ENCODE measurements around the gene MYH10.

Gene MYH10

GRCh38 chr17:8647956-8648355, 17.4 kb upstream of the MYH10 start:
- DNase-seq = no peak

GRCh38 chr17:8647202-8647601, 16.7 kb upstream of the MYH10 start:
- DNase-seq = no peak

DNA sequence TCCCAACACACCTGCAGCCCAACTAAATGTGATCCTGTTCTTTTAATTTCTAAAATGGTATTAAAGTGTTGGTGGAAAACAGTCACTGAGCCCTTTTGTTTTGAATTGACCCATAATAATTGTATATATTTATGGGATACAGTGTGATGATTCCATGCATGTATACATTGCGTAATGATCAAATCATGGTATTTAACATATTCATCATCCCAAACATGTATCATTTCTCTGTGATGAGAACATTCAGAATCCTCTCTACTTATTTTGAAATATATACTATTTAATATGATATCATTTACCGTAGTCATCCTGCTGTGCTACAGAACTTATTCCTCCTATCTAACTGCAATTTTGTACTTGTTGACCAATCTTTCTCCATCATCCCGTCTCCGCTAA, 14.0 kb upstream of the MYH10 start:
- no peak for DNase-seq

GRCh38 chr17:8643855-8644506, 13.5 kb upstream of the MYH10 start:
- no peak for DNase-seq

GRCh38 chr17:8639709-8640108, 9.2 kb upstream of the MYH10 start:
- DNase-seq = no peak

DNA sequence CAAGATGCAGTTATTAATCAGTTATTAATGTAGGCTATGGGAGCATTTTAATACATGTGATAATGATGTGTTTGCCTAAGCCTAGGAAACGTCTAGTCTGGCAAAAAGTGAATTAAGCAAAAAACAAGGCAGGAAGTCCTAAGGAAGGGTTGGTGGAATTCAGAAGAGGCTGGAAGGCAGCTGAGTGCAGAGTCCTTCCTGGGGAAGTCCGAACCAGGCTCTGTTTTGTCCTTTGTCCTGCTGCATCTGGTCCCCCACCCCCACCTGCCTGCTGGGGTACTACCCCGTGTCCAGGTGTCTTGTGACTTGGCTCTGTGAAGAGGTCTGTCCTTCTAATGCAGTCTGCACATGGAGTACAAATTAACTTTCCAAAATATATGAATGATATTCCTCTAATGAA, 1.5 kb upstream of the MYH10 start:
- no peak for DNase-seq

DNA sequence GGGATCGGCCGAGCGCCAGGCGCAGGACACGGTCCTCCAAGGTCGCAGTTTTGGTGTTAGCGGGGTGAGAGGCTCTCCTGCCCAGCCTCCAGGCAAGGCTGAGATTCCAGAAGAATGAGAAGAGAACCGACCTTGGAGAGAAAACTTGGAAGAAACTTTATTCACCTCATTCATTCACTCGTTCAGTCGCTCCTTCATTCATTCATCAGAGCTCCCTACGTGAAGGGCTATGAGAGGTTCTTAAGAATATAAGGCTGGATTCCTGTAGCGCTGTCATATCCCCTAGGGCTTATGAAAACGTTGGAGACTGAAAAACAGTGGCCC, 991 bp upstream of the MYH10 start:
- no peak for DNase-seq

- peak; percentile 100 for DNase-seq
Observed at GRCh38 chr17:8630802-8631553, 453 bp upstream of the MYH10 start.

DNA sequence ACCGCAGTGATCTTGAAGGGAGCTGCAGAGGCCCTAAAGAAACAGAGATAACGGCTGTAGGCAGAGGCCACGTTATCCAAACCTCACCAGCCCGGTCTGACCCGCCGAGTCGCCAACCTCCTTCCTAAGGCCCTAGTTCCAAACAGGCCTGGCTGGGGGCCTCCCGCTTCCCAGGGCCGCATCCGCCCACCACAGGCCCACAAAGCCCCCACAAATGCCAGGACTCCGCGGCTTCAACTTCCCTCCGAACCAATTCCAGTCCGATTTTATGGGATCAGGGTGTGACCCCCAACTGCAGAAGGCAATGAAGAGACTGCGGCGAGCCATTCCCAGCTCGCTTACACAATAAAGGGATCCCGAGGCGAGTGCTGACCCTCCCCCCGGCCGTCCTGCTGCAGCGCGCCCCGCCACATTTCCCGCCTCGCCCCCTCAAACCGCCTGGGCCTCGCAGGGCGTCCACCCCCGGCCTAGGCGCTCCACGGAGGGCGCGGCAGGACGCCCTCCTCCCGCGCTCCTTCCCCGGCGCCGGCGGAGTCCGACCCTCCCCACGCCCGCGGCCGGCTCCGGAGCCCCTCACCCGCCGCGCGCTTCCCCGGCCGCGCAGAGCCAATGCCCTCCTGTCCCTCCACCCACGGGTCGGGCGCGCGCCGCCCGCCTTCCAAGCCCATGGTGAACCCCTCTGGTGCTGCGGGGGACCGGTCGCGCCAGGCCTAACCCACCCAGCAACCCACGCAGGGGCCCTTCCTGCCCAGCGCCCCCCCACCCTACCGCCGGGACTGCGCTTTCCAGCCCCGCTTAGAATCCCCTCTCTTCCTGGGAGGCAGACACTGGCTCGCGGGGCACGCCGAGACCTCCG, 926 bp downstream of the MYH10 start:
- DNase-seq = peak; percentile 72

GRCh38 chr17:8628609-8629169, 1.8 kb downstream of the MYH10 start:
- no peak for DNase-seq

DNA sequence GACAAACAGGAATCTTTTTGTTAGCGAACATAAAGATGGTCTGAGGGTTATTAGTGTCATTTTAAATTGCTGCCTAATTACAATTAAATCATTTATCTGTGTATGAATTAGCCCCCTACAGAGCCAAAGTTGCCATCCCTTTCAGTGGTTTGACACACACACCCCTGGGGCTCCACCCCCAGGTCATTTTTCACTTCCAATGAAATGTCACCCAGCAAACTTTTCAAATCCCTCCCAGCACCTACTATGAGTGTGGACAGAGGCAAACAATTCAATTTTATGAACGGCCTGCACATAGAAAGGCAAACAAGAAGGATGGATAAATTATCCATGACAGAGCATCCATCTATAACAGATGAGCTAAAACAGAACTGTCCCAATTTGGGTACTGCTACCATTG, 2.4 kb downstream of the MYH10 start:
- DNase-seq = no peak

DNA sequence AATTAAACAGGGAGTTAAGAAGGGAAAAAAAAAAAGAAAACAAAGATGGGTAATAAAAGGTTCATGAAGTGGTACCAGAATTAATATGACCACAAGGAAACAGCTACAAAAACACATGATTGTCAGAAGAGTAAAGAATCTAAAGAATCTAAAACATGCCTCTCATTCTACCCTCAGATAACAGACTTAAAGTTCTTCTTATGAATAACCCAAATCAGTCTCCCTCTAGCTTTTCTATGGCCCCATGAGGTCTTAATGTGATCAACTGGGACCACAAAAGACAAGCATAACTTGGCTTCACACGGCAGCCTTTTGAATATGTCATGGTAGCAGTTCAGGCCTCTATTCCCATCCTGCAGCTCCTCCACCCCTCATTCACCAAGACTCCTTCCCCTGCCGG, 6.9 kb downstream of the MYH10 start:
- no peak for DNase-seq

- DNase-seq = no peak
Observed at GRCh38 chr17:8622191-8622590, 8.3 kb downstream of the MYH10 start.

- no peak for DNase-seq
Observed at GRCh38 chr17:8621585-8621984, 8.9 kb downstream of the MYH10 start.

DNA sequence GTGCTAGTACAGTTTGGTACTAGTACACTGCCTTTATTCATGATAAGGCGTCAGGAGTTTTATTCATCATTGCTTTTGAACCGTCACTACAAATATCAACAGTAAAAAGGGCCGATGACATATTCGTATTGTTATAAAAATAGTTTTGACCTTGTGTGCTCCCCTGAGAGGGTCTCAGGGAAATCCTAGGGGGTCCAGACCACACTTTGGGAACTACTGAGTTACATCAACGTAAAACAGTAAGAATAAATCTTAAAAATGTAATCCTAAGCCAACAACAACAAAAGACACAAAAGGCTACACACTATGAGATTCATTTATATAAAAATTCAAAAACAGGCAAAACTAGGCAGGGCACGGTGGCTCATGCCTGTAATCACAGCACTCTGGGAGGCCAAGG, 11.2 kb downstream of the MYH10 start:
- DNase-seq = no peak

GRCh38 chr17:8618825-8619224, 11.7 kb downstream of the MYH10 start:
- no peak for DNase-seq

DNA sequence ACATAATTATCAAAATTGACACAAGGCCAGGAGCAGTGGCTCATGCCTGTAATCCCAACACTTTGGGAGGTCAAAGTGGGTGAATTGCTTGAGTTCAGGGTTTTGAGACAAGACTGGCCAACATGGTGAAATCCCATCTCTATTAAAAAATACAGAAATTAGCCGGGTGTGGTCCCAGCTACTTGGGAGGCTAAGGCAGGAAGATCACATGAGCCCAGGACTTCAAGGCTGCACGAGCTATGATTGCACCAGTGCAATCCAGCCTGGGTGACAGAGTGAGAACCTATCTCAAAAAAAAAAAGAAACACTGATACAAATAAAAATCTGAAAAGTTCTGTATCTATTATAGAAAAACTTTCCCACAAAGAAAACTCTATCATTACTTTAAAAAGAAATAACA, 15.5 kb downstream of the MYH10 start:
- no peak for DNase-seq

DNA sequence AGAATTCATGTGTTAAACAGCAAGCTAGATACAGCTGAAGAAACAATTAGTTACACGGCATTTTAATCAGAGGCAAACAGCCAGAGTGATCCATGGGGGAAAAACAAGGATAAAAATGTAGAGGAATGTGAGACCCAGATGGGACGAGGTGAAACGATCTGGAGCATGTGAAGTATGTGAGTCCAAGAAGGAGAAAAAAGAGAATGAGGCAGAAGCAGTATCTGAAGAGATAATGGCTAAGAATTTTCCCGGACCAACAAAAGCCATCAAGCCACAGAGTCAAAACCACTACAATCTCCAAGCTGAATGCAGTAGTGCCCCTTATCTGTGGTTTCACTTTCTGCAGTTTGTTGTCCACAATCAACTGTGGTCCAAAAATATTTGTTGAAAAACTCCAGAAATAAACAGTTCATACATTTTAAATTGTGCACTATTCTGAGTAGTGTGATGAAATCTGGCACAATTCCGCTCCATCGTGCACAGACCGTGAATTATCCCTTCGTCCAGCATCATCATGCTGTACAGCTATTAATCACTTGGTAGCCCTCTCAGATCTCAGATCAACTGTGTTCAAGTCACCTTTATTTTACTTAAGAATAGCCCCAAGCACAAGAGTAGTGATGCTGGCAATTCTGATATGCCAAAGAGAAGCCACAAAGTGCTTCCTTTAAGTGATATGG, 18.8 kb downstream of the MYH10 start:
- DNase-seq = no peak

GRCh38 chr17:8611137-8611536, 19.4 kb downstream of the MYH10 start:
- no peak for DNase-seq

DNA sequence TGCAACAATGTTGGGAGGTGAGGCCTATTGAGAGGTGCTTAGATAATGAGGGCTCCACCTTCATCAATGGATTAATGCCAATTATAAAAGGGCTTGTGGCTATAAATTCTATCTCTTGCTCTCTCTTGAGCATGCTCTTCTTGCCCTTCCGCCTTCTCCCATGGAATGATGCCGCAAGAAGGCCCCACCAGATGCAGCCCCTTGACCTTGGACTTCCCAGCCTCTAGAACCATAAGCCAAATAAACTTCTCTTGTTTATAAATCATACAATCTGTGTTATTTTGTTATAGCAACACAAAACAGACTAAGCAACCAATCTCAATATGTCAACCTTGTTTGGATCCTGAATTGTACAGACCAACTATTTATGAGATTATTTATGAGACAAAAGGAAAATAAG, 20.0 kb downstream of the MYH10 start:
- DNase-seq = no peak

DNA sequence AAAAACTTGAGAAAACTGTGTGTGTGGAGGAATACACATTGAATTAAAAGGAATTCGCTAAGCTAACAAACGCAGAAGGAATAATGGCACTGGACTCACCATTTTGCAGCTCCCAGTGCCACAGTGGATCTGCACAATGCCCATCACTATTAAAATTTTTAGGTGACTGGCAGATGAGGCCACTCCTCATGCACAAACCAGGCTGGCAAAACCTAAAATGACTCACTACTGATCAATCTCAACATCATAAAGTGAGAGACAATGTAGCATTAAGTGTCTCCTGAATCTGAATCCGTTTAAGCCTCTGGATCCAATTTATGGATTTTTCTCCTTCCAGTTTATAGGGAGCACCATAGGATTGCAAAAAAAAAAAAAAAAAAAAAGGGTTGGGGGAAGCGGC, 20.6 kb downstream of the MYH10 start:
- DNase-seq = no peak

DNA sequence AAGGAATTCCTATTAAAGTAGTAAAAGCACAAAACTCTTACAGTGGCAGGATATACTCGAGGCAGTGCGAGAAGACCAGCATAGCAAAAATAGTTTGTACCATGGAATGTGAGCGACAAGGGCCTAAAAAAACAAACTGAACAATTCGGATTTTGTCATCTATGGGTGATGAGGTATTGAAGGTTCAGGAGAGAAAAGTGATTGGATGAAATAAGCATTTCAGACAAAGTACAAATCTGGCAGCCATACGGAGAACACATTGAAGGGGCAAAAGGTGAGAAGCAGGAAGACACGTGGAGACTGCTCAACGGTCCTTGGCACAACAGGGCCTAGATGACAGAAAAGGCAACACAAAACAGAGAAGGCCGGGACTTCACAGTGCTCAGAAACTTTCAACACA, 22.5 kb downstream of the MYH10 start:
- DNase-seq = no peak

- DNase-seq = peak; percentile 28
Observed at GRCh38 chr17:8606401-8606800, 24.1 kb downstream of the MYH10 start.

Data from right hindlimb (tissue), 1 donor.